T47D (cell line): ENCODE data around the gene WNT9B.

Source experiments
- DNase-seq, 2 experiments: peaks; one replicate each; pipeline versions ENCODE4 v3.0.0 to v3.0.0-alpha.2; 2011 to 2012; ENCODE audit warnings: low read depth in 1 of 2, low spot score in 1 of 2
- JUND ChIP-seq: IDR thresholded peaks from 2 replicates; pipeline ENCODE4 v1.6.1; 2012; ENCODE audit warnings: low read depth
- in situ Hi-C: cut with HindIII; loops from 2 replicates; pipeline ENCODE4 v1.10.0; 2016; ENCODE audit warnings: low sequenced_read_pairs, low pct_unique_long_range_greater_than_20kb

Gene WNT9B

GRCh38 chr17:46851029-46851741, at the start of gene WNT9B:
TSS of gene WNT9B (plus strand) at chr17:46851583. CDS start at chr17:46851639, 56 bp downstream.
- in situ Hi-C loops, result no loop called here
- peak; percentile 69 to 81 for DNase-seq
- no peak for TF ChIP-seq JUND

- in situ Hi-C loops, result no loop called here
- TF ChIP-seq JUND, result no peak
- no peak for DNase-seq
Measured at GRCh38 chr17:46802800-46803199, 48.6 kb upstream of the WNT9B start.

- in situ Hi-C loops, result no loop called here
- TF ChIP-seq JUND, result no peak
- no peak for DNase-seq
Measured at GRCh38 chr17:46803544-46803943, 47.8 kb upstream of the WNT9B start.

GRCh38 chr17:46805771-46806170, 45.6 kb upstream of the WNT9B start:
- in situ Hi-C loops, result no loop called here
- DNase-seq, result no peak
- TF ChIP-seq JUND, result no peak

- peak in 1 of 2 experiments; percentile 42 for DNase-seq
- in situ Hi-C loops, result no loop called here
- no peak for TF ChIP-seq JUND
Measured at GRCh38 chr17:46809110-46809571, 42.2 kb upstream of the WNT9B start.

- no peak for TF ChIP-seq JUND
- DNase-seq, result no peak
- in situ Hi-C loops, result no loop called here
Measured at GRCh38 chr17:46810837-46811236, 40.5 kb upstream of the WNT9B start.

- DNase-seq, result no peak
- no peak for TF ChIP-seq JUND
- in situ Hi-C loops, result no loop called here
Measured at GRCh38 chr17:46811978-46812583, 39.3 kb upstream of the WNT9B start.

GRCh38 chr17:46812624-46813318, 38.6 kb upstream of the WNT9B start:
- no peak for TF ChIP-seq JUND
- no peak for DNase-seq
- in situ Hi-C loops, result no loop called here

- in situ Hi-C loops, result no loop called here
- DNase-seq, result no peak
- TF ChIP-seq JUND, result no peak
Measured at GRCh38 chr17:46813920-46814319, 37.5 kb upstream of the WNT9B start.

- no peak for DNase-seq
- in situ Hi-C loops, result no loop called here
- TF ChIP-seq JUND, result no peak
Measured at GRCh38 chr17:46814446-46814845, 36.9 kb upstream of the WNT9B start.

GRCh38 chr17:46815474-46816353, 35.7 kb upstream of the WNT9B start:
- TF ChIP-seq JUND, result no peak
- in situ Hi-C loops, result no loop called here
- DNase-seq, result no peak
